ENCODE measurements around the gene CNTRL. TPM values are rescaled to one million over a fixed set of nuclear protein-coding genes. Genes with fewer than 3 reads are reported as not detected.

CNTRL gene
- total RNA-seq, 1 experiment from 2014 or later = 13.4 TPM

- BruUV-seq (replicated peaks) = no TSS peak
- DNase-seq (ENCODE audit: low read depth, low spot score) = no peak
- TF ChIP-seq SRF (IDR thresholded peaks at IDR 0.05; ENCODE audit: low read depth) (no peak), CEBPB (IDR thresholded peaks at IDR 0.05; ENCODE audit: low read depth) (no peak), ZFX (IDR thresholded peaks at IDR 0.05) (no peak), SIN3A (IDR thresholded peaks at IDR 0.05; ENCODE audit: low read depth) (no peak), REST (IDR thresholded peaks at IDR 0.05; ENCODE audit: low read depth) (no peak), EZH2 (IDR thresholded peaks at IDR 0.05) (no peak), YY1 (IDR thresholded peaks at IDR 0.05; ENCODE audit: extremely low read depth, insufficient replicate concordance, low read depth, low read length) (no peak), FOSL1 (IDR thresholded peaks at IDR 0.05; ENCODE audit: low read depth) (no peak), ZNF274 (IDR thresholded peaks at IDR 0.05; ENCODE audit: low read depth, low read length) (no peak), RAD21 (IDR thresholded peaks at IDR 0.05; ENCODE audit: low read depth) (no peak), ZBTB33 (IDR thresholded peaks at IDR 0.05; ENCODE audit: extremely low read depth, insufficient replicate concordance, low read length) (no peak), ELF1 (IDR thresholded peaks at IDR 0.05; ENCODE audit: borderline replicate concordance, low read depth) (no peak), EGR1 (IDR thresholded peaks at IDR 0.05; ENCODE audit: low read depth) (no peak), POLR2A (IDR thresholded peaks at IDR 0.05; ENCODE audit: borderline replicate concordance, extremely low read depth, insufficient read depth, insufficient read length) (no peak), SP1 (IDR thresholded peaks at IDR 0.05; ENCODE audit: low read depth) (no peak), CBX3 (IDR thresholded peaks at IDR 0.05; ENCODE audit: low read depth) (no peak)
- TF ChIP-seq, protein P1, sequence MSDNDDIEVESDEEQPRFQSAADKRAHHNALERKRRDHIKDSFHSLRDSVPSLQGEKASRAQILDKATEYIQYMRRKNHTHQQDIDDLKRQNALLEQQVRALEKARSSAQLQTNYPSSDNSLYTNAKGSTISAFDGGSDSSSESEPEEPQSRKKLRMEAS (IDR thresholded peaks at IDR 0.05) = no peak
- TF ChIP-seq, protein P2, sequence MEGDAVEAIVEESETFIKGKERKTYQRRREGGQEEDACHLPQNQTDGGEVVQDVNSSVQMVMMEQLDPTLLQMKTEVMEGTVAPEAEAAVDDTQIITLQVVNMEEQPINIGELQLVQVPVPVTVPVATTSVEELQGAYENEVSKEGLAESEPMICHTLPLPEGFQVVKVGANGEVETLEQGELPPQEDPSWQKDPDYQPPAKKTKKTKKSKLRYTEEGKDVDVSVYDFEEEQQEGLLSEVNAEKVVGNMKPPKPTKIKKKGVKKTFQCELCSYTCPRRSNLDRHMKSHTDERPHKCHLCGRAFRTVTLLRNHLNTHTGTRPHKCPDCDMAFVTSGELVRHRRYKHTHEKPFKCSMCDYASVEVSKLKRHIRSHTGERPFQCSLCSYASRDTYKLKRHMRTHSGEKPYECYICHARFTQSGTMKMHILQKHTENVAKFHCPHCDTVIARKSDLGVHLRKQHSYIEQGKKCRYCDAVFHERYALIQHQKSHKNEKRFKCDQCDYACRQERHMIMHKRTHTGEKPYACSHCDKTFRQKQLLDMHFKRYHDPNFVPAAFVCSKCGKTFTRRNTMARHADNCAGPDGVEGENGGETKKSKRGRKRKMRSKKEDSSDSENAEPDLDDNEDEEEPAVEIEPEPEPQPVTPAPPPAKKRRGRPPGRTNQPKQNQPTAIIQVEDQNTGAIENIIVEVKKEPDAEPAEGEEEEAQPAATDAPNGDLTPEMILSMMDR (IDR thresholded peaks at IDR 0.05 in 2 of 3, conservative IDR thresholded peaks at IDR 0.05 in 1 of 3; ENCODE audit: borderline replicate concordance in 1 of 3, insufficient read depth in 1 of 3, low read depth in 2 of 3, low read length in 2 of 3) = no peak
- no peaks in the 10 kb centered on the region for H3K79me2 ChIP-seq (ENCODE audit: insufficient read depth, low read length)
- no peaks in the 10 kb centered on the region for H3K27me3 ChIP-seq (ENCODE audit: insufficient read depth, low read length)
- no peaks in the 10 kb centered on the region for H3K9me3 ChIP-seq (ENCODE audit: control insufficient read depth in 1 of 2, insufficient read depth in 1 of 2, low read depth in 1 of 2, low read length in 2 of 2)
- no peaks in the 10 kb centered on the region for H3K9me2 ChIP-seq (ENCODE audit: insufficient read depth)
- H3K4me2 ChIP-seq (ENCODE audit: low read length) = no peak overlapping the region
- ChIA-PET POLR2A (interaction anchor here (0.6 kb wide), 1 partner anchor 101 kb away, joined by 3 read pairs; no protein-coding TSS in a partner anchor), CTCF (no interaction called here), RAD21 (ENCODE audit: low non-redundant PET in 1 of 2, low total read pairs in 2 of 2, uncharacterized antibody in 2 of 2, unreplicated experiment in 2 of 2) (no interaction called here)
- ATAC-seq = no peak
- no peak overlapping the region for H3K27ac ChIP-seq (ENCODE audit: low read depth, low read length)
- no peaks in the 10 kb centered on the region for H3K36me3 ChIP-seq (ENCODE audit: control insufficient read depth in 1 of 2, insufficient read depth in 2 of 2, low read length in 2 of 2)
- no peak overlapping the region for H2AFZ ChIP-seq (ENCODE audit: low read depth, low read length, poor library complexity, severe bottlenecking)
- H4K20me1 ChIP-seq (ENCODE audit: insufficient read depth) = no peaks in the 10 kb centered on the region
- H3K4me1 ChIP-seq (ENCODE audit: control insufficient read depth in 1 of 2, insufficient read depth in 2 of 2, low read length in 2 of 2) = no peaks in the 10 kb centered on the region
- no peak overlapping the region for H3K9ac ChIP-seq (ENCODE audit: low read length)
- H3K4me3 ChIP-seq (replicated peaks in 1 of 2; ENCODE audit: low read depth in 1 of 2, low read length in 2 of 2) = no peak overlapping the region
- intact Hi-C loops (cut with micrococcal nuclease) = no loop called here
Measured at GRCh38 chr9:121029469-121029868, 45.3 kb upstream of the CNTRL start.
